Measurements from ENCODE around the gene CXCL6.

The CXCL6 gene

DNA sequence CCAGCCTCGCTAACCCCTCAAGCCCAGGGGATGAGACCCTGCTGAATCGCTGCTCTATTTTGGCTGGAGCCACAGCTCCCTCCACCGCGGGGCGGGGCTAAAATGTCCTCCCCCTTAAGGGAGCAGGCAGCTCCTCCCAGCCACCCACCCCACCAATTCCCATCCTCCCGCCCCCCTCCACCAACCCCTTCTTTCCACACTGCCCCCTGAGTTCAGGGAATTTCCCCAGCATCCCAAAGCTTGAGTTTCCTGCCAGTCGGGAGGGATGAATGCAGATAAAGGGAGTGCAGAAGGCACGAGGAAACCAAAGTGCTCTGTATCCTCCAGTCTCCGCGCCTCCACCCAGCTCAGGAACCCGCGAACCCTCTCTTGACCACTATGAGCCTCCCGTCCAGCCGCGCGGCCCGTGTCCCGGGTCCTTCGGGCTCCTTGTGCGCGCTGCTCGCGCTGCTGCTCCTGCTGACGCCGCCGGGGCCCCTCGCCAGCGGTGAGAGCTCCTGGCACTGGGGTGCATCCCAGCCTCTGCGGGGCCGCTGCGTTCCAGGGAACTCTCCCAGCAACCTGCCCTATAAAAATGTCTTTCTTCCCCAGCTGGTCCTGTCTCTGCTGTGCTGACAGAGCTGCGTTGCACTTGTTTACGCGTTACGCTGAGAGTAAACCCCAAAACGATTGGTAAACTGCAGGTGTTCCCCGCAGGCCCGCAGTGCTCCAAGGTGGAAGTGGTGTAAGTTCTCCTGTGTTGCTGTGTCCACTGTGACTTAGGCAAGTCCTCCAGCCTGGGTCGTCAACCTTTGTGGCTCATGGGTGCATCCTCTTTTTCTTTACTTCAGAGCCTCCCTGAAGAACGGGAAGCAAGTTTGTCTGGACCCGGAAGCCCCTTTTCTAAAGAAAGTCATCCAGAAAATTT lies at the start of gene CXCL6:
TSS of gene CXCL6 (plus strand) at position 306 of the 907 bp plus-strand sequence. CDS start at position 379, 73 bp downstream.
- no peak for DNase-seq

- no peak for DNase-seq
Measured at GRCh38 chr4:73788411-73788810, 48.1 kb upstream of the CXCL6 start.

- DNase-seq: no peak
Measured at GRCh38 chr4:73798842-73799241, 37.6 kb upstream of the CXCL6 start.

GRCh38 chr4:73800206-73800605 lies 36.3 kb upstream of the CXCL6 start:
- DNase-seq: no peak

- DNase-seq: no peak
Measured at GRCh38 chr4:73801692-73802091, 34.8 kb upstream of the CXCL6 start.

GRCh38 chr4:73803213-73803612 lies 33.3 kb upstream of the CXCL6 start:
- no peak for DNase-seq

GRCh38 chr4:73810191-73810590 lies 26.3 kb upstream of the CXCL6 start:
- no peak for DNase-seq

- no peak for DNase-seq
Measured at GRCh38 chr4:73811841-73812240, 24.6 kb upstream of the CXCL6 start.

DNA sequence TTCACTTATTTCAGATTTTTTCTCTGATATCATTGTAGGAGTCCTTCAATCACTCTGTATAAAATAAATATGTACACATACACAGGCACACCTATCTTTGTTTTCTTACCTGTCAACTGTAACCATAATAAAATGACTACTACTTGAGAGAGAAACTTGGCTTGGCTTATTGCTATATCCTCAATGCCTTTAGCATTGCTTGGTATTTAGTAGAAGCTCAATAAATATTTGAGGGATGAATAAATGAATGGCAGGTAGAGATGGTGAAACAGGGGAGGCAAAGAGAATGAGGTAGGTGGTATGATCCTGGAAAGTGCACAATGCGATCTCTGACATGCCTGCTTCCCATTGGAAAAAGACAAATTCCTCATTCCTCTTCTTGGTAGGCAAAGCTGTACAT lies 21.8 kb upstream of the CXCL6 start:
- DNase-seq: no peak

GRCh38 chr4:73815145-73815544 lies 21.3 kb upstream of the CXCL6 start:
- DNase-seq: no peak

GRCh38 chr4:73816814-73817213 lies 19.7 kb upstream of the CXCL6 start:
- DNase-seq: no peak

GRCh38 chr4:73817341-73817740 lies 19.1 kb upstream of the CXCL6 start:
- DNase-seq: no peak

DNA sequence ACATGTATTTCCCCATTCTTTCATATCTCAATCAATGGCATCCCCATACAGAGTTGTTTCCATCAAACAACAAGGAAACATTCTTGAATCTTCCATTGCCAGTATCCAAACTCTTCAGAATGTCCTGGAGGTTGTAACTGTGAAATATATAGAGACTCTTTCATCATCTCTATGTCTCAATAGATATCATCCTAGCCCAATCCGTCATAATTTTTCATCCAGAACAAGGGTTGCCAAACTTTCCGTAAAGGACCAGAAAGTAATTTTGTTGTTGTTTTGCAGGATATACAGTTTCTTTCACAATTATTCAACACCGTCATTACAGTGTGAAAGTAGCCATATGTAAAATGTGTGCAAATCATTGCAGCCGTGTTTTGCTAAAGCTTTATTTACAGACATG lies 15.2 kb upstream of the CXCL6 start:
- DNase-seq: no peak

GRCh38 chr4:73822389-73822788 lies 14.1 kb upstream of the CXCL6 start:
- DNase-seq: no peak

GRCh38 chr4:73822812-73823504 lies 13.5 kb upstream of the CXCL6 start:
- DNase-seq: no peak

DNA sequence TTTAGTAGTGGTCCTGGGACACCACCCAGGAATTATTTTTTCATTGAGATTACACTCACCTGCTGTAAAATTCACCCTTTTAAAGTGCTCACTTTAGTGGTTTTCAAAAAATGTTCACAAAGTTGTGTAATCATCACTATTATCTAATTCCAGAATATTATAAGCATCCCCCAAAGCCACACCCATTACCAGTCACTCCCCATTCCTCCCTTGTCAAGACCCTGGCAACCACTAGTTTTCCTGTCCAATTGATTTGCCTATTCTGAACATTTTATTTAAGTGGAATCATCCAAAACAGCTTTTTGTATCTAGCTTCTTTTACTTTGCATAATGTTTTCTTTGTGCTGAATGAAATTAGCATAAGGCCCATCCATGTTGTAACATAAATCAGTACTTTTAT lies 12.7 kb upstream of the CXCL6 start:
- no peak for DNase-seq

GRCh38 chr4:73828956-73829355 lies 7.5 kb upstream of the CXCL6 start:
- DNase-seq: no peak

DNA sequence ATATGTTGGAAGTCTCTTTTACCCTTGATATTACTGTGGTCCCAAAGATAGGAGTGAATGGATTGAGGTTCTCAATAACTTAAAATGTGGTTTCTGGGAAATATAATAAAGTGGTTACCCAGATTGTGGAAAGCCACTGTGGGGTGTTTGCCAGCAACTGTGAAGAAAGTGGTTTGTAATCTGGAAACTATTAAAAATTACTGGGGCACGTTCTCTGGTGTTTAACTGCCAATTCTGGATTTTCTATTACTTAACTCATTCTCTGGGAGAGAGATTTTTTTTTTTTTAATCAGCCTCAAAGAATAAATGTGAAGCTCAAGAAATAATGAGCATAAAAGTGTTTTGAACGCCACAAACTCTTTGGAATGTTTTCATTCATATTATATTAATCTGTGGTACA lies 4.9 kb upstream of the CXCL6 start:
- DNase-seq: no peak

DNA sequence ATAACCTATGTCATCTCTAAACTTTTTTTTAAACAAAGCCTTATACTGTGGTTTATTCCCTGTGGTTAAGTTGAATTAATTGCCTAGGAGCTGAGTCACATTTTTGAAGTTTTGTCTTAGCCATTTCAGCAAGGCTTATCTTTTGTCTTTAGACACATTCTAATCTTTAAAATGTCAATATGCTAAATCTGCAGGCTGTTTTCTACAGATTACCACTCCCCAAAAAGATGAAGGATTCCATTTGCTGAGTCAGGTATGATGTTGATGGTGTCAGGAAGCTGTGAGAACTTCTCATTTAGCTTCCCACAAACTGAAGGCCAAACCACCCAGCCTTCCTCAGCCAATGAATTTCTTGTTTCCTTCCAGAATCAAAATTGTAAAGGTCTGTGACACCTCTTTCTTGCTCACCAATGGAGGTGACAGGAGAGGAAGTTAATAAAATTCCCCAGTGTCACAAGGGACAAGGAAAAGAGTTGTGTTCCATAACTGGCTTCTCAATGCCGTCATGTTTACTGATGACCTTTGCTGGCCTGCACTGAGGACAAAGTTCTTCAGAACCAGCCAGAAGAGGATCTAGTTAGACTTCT lies 3.7 kb upstream of the CXCL6 start:
- DNase-seq: no peak

- no peak for DNase-seq
Measured at GRCh38 chr4:73839071-73839470, 2.6 kb downstream of the CXCL6 start.

DNA sequence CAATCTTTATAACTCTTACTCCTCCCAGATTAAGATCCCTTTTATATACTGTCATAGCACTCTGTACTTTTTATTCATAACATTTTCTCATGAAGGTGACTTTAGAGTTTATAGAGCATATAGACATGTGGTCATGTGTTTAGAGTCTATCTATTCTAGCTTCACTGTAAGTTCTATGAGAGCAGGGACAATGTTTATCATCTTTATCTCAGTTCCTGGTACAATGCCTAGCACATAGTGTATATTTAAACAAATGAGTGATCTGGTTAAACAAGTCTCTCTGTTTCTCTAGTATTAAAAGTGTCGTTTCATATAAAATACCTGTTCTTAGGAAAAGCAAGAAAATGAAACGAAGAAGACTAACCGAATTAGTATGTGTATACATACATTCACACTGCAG lies 3.2 kb downstream of the CXCL6 start:
- DNase-seq: no peak

DNA sequence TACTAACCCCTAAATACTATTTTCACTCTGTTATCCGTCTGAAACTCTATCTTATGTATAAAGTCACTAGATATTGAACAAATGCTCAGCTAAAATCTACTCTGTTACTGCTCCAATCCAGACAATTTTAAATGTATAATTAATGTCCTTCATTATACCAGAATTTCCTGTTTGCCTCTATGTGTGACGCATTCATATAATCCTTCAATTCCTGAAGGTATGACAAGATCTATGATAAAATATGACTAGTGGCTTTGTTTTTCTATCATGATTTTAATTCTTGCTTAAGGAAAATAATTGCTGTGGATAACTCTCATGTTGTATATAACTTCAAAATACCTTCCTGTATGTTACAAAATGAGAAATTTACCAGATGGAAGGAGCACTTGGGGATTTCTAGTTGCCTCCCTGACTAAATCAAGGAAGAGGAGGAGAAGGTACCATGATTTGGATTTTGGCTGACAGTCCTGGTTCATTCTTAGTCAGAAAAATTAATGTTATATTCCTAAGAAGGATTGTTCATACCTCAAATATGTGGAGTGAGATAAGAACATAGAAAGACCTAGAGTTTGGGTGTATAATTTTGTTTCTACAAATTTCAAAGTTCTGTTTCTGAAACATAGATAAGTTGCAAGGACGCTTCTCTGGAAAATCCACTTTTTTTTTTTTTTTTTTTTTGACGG lies 4.9 kb downstream of the CXCL6 start:
- no peak for DNase-seq

- DNase-seq: no peak
Measured at GRCh38 chr4:73842696-73843095, 6.2 kb downstream of the CXCL6 start.
